Body of pancreas (tissue), 4 donors: ENCODE data around the gene XPR1. TPM values are rescaled to one million over a fixed set of nuclear protein-coding genes. Genes with fewer than 3 reads are reported as not detected.

ENCODE experiments used
- ATAC-seq: fragments of 150-250 bp; one replicate; pipeline ENCODE4 v1.9.1; 2016
- DNase-seq, 4 donors: peaks; one replicate each; pipeline ENCODE4 v3.0.0-alpha.2; 2019
- H3K27ac ChIP-seq, 4 donors: fragments of 200-600 bp; sonication (generic); 1 replicate in 3 of 4; 2 replicates in 1 of 4; pipeline versions ENCODE4 v1.5.1 to v1.6.1; 2016 to 2019; ENCODE audit warnings: mild to moderate bottlenecking in 1 of 4, mixed read lengths in 1 of 4, moderate library complexity in 1 of 4
- H3K27me3 ChIP-seq, 2 donors: fragments of 200-600 bp; sonication (generic); one replicate each; pipeline ENCODE4 v1.6.0; 2016; ENCODE audit warnings: mild to moderate bottlenecking in 1 of 2
- H3K36me3 ChIP-seq, 2 donors: fragments of 200-600 bp; sonication (generic); replicated peaks in 1 of 2; 2 replicates each; pipeline ENCODE4 v1.5.1; 2016; ENCODE audit warnings: low read depth in 2 of 2; ENCODE audit not compliant: insufficient read depth in 1 of 2
- H3K4me1 ChIP-seq: fragments of 200-600 bp; sonication (generic); one replicate; pipeline ENCODE4 v1.6.0; 2016
- H3K4me3 ChIP-seq, 2 donors: fragments of 200-600 bp; sonication (generic); 1 replicate in 1 of 2; 2 replicates in 1 of 2; pipeline ENCODE4 v1.5.1; 2016 to 2019
- H3K9me3 ChIP-seq, 3 donors: fragments of 200-600 bp; sonication (generic); 1 replicate in 2 of 3; 2 replicates in 1 of 3; pipeline ENCODE4 v1.5.1; 2016
- POLR2A ChIP-seq, 3 donors: fragments of 450-650 bp; IDR thresholded peaks; one replicate each; pipeline ENCODE4 v1.6.1; 2016; ENCODE audit warnings: antibody characterized with exemption in 3 of 3, mild to moderate bottlenecking in 2 of 3
- WGBS, 2 donors: methylation state at CpG; one replicate each; pipeline ENCODE4 v1.1.5; 2017; 5-methylcytosine and 5-hydroxymethylcytosine counted together
- intact Hi-C: fragments of 100-400 bp; cut with DNase I; formaldehyde crosslinking; loops from one replicate; pipeline ENCODE4 v1.15.1; 2023
- total RNA-seq, 2 donors: library from RNA; depleted of rRNA; stranded (reverse); fragments of >200 nt; gene quantifications; one replicate each; pipeline ENCODE4 v1.1.0, GENCODE V29; 2016
- TF ChIP-seq, protein P1 (sequence below), 7 experiments: fragments of 450-650 bp in 4 of 7; fragments of 200-600 bp in 3 of 7; sonication (generic) in 3 of 7; IDR thresholded peaks; one replicate each; pipeline ENCODE4 v1.5.1; 2016 to 2019; ENCODE audit warnings: antibody characterized with exemption in 7 of 7

XPR1 gene
- total RNA-seq, 2 donors from 2014 or later = 11.5 to 13.0 TPM

DNA sequence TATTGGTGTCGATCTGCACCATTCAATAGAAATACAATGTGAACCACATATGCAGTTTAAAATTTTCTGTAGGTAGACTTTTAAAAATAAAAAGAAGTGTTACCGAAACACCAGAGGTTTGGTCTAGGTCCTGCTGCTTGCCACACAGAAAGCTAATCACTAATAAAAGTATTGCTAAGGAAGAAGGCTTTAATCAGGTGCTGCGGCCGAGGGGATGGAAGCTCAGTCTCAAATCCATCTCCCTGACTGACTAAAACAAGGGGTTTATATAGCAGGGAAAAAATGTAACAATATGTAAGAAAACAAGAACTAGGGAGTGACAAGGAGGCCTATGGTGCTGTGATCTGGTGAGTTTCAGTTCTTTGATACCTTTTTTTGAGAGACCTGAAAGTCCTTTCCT, 99.3 kb downstream of the XPR1 start:
- TF ChIP-seq POLR2A (IDR thresholded peaks at IDR 0.05) = no peak
- TF ChIP-seq, protein P1, sequence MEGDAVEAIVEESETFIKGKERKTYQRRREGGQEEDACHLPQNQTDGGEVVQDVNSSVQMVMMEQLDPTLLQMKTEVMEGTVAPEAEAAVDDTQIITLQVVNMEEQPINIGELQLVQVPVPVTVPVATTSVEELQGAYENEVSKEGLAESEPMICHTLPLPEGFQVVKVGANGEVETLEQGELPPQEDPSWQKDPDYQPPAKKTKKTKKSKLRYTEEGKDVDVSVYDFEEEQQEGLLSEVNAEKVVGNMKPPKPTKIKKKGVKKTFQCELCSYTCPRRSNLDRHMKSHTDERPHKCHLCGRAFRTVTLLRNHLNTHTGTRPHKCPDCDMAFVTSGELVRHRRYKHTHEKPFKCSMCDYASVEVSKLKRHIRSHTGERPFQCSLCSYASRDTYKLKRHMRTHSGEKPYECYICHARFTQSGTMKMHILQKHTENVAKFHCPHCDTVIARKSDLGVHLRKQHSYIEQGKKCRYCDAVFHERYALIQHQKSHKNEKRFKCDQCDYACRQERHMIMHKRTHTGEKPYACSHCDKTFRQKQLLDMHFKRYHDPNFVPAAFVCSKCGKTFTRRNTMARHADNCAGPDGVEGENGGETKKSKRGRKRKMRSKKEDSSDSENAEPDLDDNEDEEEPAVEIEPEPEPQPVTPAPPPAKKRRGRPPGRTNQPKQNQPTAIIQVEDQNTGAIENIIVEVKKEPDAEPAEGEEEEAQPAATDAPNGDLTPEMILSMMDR (IDR thresholded peaks at IDR 0.05) = no peak
- DNase-seq = no peak

DNA sequence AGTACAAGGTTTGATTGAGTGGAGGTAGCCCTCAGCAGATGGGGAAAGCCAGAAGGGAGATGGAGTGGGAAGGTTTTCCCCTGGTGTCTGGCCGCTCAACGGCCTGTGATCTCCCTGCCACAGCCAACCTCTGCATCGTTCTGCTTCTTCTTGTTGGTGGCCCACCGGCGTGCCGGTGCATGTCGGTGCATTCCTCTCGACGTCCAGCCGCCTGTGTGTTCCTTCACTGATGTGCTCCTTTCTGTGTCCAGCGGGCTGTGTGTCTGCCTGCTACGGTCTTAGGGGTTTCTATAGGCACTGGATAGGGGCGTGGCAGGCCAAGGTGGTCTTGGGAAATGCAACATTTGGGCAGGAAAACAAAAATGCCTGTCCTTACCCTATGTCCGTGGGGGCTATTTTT, 101.0 kb downstream of the XPR1 start:
- no peak overlapping the region for H3K4me3 ChIP-seq
- DNase-seq (no peak), ATAC-seq (no peak)
- no peak overlapping the region for H3K27ac ChIP-seq
- H3K9me3 ChIP-seq = peaks cover 0 to 10% (median 0%) of the 10 kb centered on the region in 3 donors
- intact Hi-C loops = no loop called here
- 92 to 97% methylated on average over 14 of the region's 14 CpGs for WGBS, 2 donors
- TF ChIP-seq POLR2A (IDR thresholded peaks at IDR 0.05) = no peak
- TF ChIP-seq, protein P1 (IDR thresholded peaks at IDR 0.05) = no peak
- no peaks in the 10 kb centered on the region for H3K27me3 ChIP-seq
- H3K36me3 ChIP-seq = no peaks in the 10 kb centered on the region
- H3K4me1 ChIP-seq = no peaks in the 10 kb centered on the region

More for the DNA sequence above, 99.3 kb downstream of the XPR1 start:
- Histone ChIP-seq H3K27me3 (no peaks in the 10 kb centered on the region), H3K4me3 (no peak overlapping the region), H3K4me1 (no peaks in the 10 kb centered on the region), H3K27ac (no peak overlapping the region), H3K36me3 (no peaks in the 10 kb centered on the region), H3K9me3 (peaks cover 0 to 10% (median 0%) of the 10 kb centered on the region in 3 donors)
- ATAC-seq = no peak
- 98 to 99% methylated on average over 4 of the region's 4 CpGs for WGBS, 2 donors
- intact Hi-C loops = no loop called here

GRCh38 chr1:180734366-180734765, 102.5 kb downstream of the XPR1 start:
- no peaks in the 10 kb centered on the region for H3K27me3 ChIP-seq
- no peak for TF ChIP-seq POLR2A (IDR thresholded peaks at IDR 0.05)
- TF ChIP-seq, protein P1 (IDR thresholded peaks at IDR 0.05) = no peak
- H3K36me3 ChIP-seq = no peaks in the 10 kb centered on the region
- peaks cover 0 to 10% (median under 1%) of the 10 kb centered on the region in 3 donors for H3K9me3 ChIP-seq
- intact Hi-C loops = no loop called here
- ATAC-seq (no peak), DNase-seq (no peak)
- 98 to 100% methylated on average over 2 of the region's 2 CpGs for WGBS, 2 donors
- no peak overlapping the region for H3K4me3 ChIP-seq
- no peaks in the 10 kb centered on the region for H3K4me1 ChIP-seq
- no peak overlapping the region for H3K27ac ChIP-seq

GRCh38 chr1:180742663-180743062, 110.8 kb downstream of the XPR1 start:
- intact Hi-C loops = no loop called here

DNA sequence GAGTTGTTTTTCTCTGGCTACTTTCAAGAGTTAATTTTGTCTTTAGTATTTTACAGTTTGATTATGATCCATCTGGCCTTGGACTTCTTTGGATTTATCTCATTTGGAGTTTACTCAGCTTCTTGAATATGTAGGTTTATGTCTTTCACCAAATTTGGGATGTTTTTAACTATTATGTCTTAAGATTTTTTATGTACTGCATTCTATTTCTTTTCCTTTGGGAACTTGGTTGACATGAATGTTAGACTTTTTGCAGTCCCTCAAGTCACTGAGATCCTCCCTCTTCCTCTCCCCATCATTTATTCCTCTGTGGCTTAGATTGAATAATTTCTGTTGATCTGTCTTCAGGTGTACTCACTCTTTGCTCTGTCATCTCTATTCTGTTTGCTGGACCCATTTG, 112.0 kb downstream of the XPR1 start:
- DNase-seq (no peak), ATAC-seq (no peak)
- Histone ChIP-seq H3K9me3 (peaks cover 0 to 3% (median 0%) of the 10 kb centered on the region in 3 donors), H3K4me1 (no peaks in the 10 kb centered on the region), H3K27me3 (no peaks in the 10 kb centered on the region), H3K27ac (no peak overlapping the region), H3K36me3 (no peaks in the 10 kb centered on the region), H3K4me3 (no peak overlapping the region)
- intact Hi-C loops = no loop called here
- TF ChIP-seq, protein P1 (IDR thresholded peaks at IDR 0.05) = no peak
- TF ChIP-seq POLR2A (IDR thresholded peaks at IDR 0.05) = no peak

More at GRCh38 chr1:180742663-180743062, 110.8 kb downstream of the XPR1 start:
- no peak for DNase-seq
- Histone ChIP-seq H3K27ac (no peak overlapping the region), H3K27me3 (no peaks in the 10 kb centered on the region), H3K4me1 (no peaks in the 10 kb centered on the region), H3K9me3 (peaks cover 0 to 3% (median 0%) of the 10 kb centered on the region in 3 donors), H3K36me3 (no peaks in the 10 kb centered on the region), H3K4me3 (no peak overlapping the region)
- ATAC-seq = no peak
- no peak for TF ChIP-seq POLR2A (IDR thresholded peaks at IDR 0.05)
- TF ChIP-seq, protein P1 (IDR thresholded peaks at IDR 0.05) = no peak
